Keratinocyte (primary cell): Measurements from ENCODE around the gene REV3L. TPM values are rescaled to one million over a fixed set of nuclear protein-coding genes. Genes with fewer than 3 reads are reported as not detected.

Source experiments
- DNase-seq: peaks from one replicate; pipeline ENCODE4 v3.0.0-alpha.2; 2011; ENCODE audit warnings: low read depth, missing footprints, low spot score
- FAIRE-seq: peaks from 2 replicates; lab custom pipeline; 2011; peaks lifted over from hg19 to GRCh38; lab: Jason Lieb, UNC
- H2AFZ ChIP-seq: 2 replicates; pipeline ENCODE4 v1.6.0; 2012; ENCODE audit warnings: low read length, control low read depth, inconsistent platforms; ENCODE audit not compliant: control insufficient read depth
- H3K27ac ChIP-seq: 2 replicates; pipeline ENCODE4 v1.5.1; 2011; ENCODE audit warnings: low read length; ENCODE audit not compliant: control insufficient read depth, insufficient read depth
- H3K27me3 ChIP-seq: 3 replicates; pipeline ENCODE4 v1.6.0; 2011; ENCODE audit warnings: low read length; ENCODE audit not compliant: control insufficient read depth, insufficient read depth; ENCODE audit errors: extremely low read depth
- H3K36me3 ChIP-seq, 2 experiments: 2 replicates in 1 of 2; 3 replicates in 1 of 2; pipeline ENCODE4 v1.5.1; 2011; ENCODE audit warnings: low read length in 2 of 2, mild to moderate bottlenecking in 1 of 2; ENCODE audit not compliant: control insufficient read depth in 2 of 2, insufficient read depth in 2 of 2; ENCODE audit errors: extremely low read depth in 1 of 2
- H3K4me1 ChIP-seq: 3 replicates; pipeline ENCODE4 v1.5.1; 2011; ENCODE audit warnings: low read length; ENCODE audit not compliant: control insufficient read depth, insufficient read depth; ENCODE audit errors: extremely low read depth
- H3K4me2 ChIP-seq: 3 replicates; pipeline ENCODE4 v1.6.0; 2011; ENCODE audit warnings: low read depth, low read length; ENCODE audit not compliant: control insufficient read depth, insufficient read depth; ENCODE audit errors: extremely low read depth
- H3K4me3 ChIP-seq, 3 experiments: fragments of 200-600 bp in 1 of 3; sonication (generic) in 1 of 3; 2 replicates in 2 of 3; 3 replicates in 1 of 3; pipeline ENCODE4 v1.5.1; 2011 to 2016; ENCODE audit warnings: low read length in 3 of 3, mild to moderate bottlenecking in 3 of 3, control low read depth in 2 of 3, inconsistent platforms in 1 of 3, low read depth in 1 of 3, mixed read lengths in 1 of 3, mixed run types in 1 of 3, moderate library complexity in 1 of 3; ENCODE audit not compliant: control insufficient read depth in 2 of 3, insufficient read depth in 2 of 3; ENCODE audit errors: extremely low read depth in 1 of 3
- H3K79me2 ChIP-seq: 2 replicates; pipeline ENCODE4 v1.6.0; 2012; ENCODE audit warnings: low read length; ENCODE audit not compliant: control insufficient read depth, insufficient read depth
- H3K9ac ChIP-seq: 3 replicates; pipeline ENCODE4 v1.6.0; 2011; ENCODE audit warnings: low read length; ENCODE audit not compliant: control insufficient read depth, insufficient read depth; ENCODE audit errors: extremely low read depth
- H3K9me1 ChIP-seq: 3 replicates; pipeline ENCODE4 v1.6.0; 2011; ENCODE audit warnings: low read length; ENCODE audit not compliant: control insufficient read depth, insufficient read depth; ENCODE audit errors: extremely low read depth
- H3K9me3 ChIP-seq: 2 replicates; pipeline ENCODE4 v1.5.1; 2012; ENCODE audit warnings: low read depth, low read length; ENCODE audit not compliant: control insufficient read depth
- H4K20me1 ChIP-seq: 3 replicates; pipeline ENCODE4 v1.6.0; 2011; ENCODE audit warnings: low read length; ENCODE audit not compliant: control insufficient read depth, insufficient read depth; ENCODE audit errors: extremely low read depth
- EZH2 ChIP-seq: IDR thresholded peaks from one replicate; pipeline ENCODE4 v1.6.1; 2012; ENCODE audit warnings: inconsistent platforms, mild to moderate bottlenecking, low read length, moderate library complexity
- dilution Hi-C: fragments of 300-500 bp; cut with MboI; formaldehyde crosslinking; loops from one replicate; pipeline ENCODE4 v1.7.0; 2020; ENCODE audit warnings: low sequenced_read_pairs; ENCODE audit not compliant: extremely low pct_ligation_motif_present
- polyA plus RNA-seq, 5 experiments: library from polyadenylated mRNA; depleted of rRNA in 3 of 5; stranded (reverse) in 3 of 5; stranded (forward) in 1 of 5; unstranded in 1 of 5; fragments of >200 nt; gene quantifications; 1 replicate in 1 of 5; 2 replicates in 3 of 5; 3 replicates in 1 of 5; pipeline versions ENCODE4 v1.2.1 to v1.2.3, GENCODE V29; 2011 to 2012; ENCODE audit warnings: missing spikeins in 2 of 5, low read depth in 1 of 5, low replicate concordance in 1 of 5
- TF ChIP-seq, protein P1 (sequence below), 3 experiments: IDR thresholded peaks in 1 of 3; conservative IDR thresholded peaks in 1 of 3; optimal IDR thresholded peaks in 1 of 3; 2 replicates in 2 of 3; 3 replicates in 1 of 3; pipeline versions ENCODE3 to v1.5.1; 2011; ENCODE audit warnings: low read length in 3 of 3, mild to moderate bottlenecking in 3 of 3, moderate library complexity in 2 of 3, control low read depth in 1 of 3, inconsistent platforms in 1 of 3; ENCODE audit not compliant: insufficient read depth in 2 of 3; ENCODE audit errors: extremely low read depth in 1 of 3

REV3L gene
- polyA plus RNA-seq, 1 donor (not counting 4 experiments of a cell fraction or from before 2014, with no cell fraction given), result 9.5 TPM

DNA sequence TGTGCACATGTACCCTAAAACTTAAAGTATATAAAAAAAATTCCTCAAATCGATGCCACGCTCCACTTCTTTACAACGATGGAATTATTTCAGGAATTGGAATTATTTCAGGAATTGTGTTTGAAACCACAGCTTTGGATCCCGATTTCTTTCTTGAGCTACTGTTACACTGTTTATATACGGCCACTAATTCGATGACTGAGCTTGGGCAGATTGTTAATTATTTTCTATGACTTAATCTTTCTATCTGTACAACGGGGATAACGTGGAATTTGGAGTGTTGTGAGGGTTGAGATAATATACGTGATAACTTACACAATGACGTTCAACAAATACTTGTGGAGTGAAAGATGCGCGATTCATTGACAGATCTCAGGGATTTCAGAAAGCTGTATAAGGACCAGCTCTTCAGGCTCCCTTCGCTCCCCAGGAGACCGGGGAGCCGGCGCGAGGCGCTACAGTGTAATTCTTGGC, 224.4 kb downstream of the REV3L start:
- Histone ChIP-seq H3K79me2 (peaks cover 18% of the 10 kb centered on the region), H3K27me3 (no peaks in the 10 kb centered on the region), H2AFZ (peak overlapping the region; percentile 92), H3K36me3 (peaks cover 2 to 3% of the 10 kb centered on the region in 2 experiments), H4K20me1 (no peaks in the 10 kb centered on the region), H3K9me3 (no peaks in the 10 kb centered on the region), H3K9me1 (no peaks in the 10 kb centered on the region), H3K4me2 (peak overlapping the region; percentile 95), H3K4me1 (peaks cover 10% of the 10 kb centered on the region), H3K9ac (peak overlapping the region; percentile 84), H3K4me3 (peak overlapping the region in 1 of 3 experiments; percentile 53), H3K27ac (peak overlapping the region; percentile 51)
- dilution Hi-C loops, result no loop called here
- FAIRE-seq (no peak), DNase-seq (no peak)
- TF ChIP-seq, protein P1, sequence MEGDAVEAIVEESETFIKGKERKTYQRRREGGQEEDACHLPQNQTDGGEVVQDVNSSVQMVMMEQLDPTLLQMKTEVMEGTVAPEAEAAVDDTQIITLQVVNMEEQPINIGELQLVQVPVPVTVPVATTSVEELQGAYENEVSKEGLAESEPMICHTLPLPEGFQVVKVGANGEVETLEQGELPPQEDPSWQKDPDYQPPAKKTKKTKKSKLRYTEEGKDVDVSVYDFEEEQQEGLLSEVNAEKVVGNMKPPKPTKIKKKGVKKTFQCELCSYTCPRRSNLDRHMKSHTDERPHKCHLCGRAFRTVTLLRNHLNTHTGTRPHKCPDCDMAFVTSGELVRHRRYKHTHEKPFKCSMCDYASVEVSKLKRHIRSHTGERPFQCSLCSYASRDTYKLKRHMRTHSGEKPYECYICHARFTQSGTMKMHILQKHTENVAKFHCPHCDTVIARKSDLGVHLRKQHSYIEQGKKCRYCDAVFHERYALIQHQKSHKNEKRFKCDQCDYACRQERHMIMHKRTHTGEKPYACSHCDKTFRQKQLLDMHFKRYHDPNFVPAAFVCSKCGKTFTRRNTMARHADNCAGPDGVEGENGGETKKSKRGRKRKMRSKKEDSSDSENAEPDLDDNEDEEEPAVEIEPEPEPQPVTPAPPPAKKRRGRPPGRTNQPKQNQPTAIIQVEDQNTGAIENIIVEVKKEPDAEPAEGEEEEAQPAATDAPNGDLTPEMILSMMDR (optimal IDR thresholded peaks at IDR 0.05 in 1 of 3, IDR thresholded peaks at IDR 0.05 in 1 of 3, conservative IDR thresholded peaks at IDR 0.05 in 1 of 3; ENCODE audit: extremely low read depth in 1 of 3, insufficient read depth in 2 of 3, low read length in 3 of 3), result no peak
- no peak for TF ChIP-seq EZH2

- DNase-seq, result no peak
- Histone ChIP-seq H3K4me1 (peaks cover 8% of the 10 kb centered on the region), H4K20me1 (no peaks in the 10 kb centered on the region), H3K9me1 (no peaks in the 10 kb centered on the region), H3K9ac (no peak overlapping the region), H3K79me2 (peaks cover 18% of the 10 kb centered on the region), H3K27me3 (no peaks in the 10 kb centered on the region), H3K9me3 (no peaks in the 10 kb centered on the region), H3K4me2 (no peak overlapping the region), H3K36me3 (peaks cover 2 to 3% of the 10 kb centered on the region in 2 experiments), H3K27ac (no peak overlapping the region), H2AFZ (no peak overlapping the region), H3K4me3 (no peak overlapping the region)
- TF ChIP-seq, protein P1 (optimal IDR thresholded peaks at IDR 0.05 in 1 of 3, IDR thresholded peaks at IDR 0.05 in 1 of 3, conservative IDR thresholded peaks at IDR 0.05 in 1 of 3; ENCODE audit: extremely low read depth in 1 of 3, insufficient read depth in 2 of 3, low read length in 3 of 3), result no peak
- no peak for TF ChIP-seq EZH2
- no peak for FAIRE-seq
- dilution Hi-C loops, result no loop called here
Observed at GRCh38 chr6:111258010-111258409, 225.0 kb downstream of the REV3L start.
